ENCODE measurements around the gene ABHD14A. TPM values are rescaled to one million over a fixed set of nuclear protein-coding genes. Genes with fewer than 3 reads are reported as not detected.

The ABHD14A gene
- total and polyA plus RNA-seq, 9 donors: 11.1 to 17.6 (median 13.9) TPM

DNA sequence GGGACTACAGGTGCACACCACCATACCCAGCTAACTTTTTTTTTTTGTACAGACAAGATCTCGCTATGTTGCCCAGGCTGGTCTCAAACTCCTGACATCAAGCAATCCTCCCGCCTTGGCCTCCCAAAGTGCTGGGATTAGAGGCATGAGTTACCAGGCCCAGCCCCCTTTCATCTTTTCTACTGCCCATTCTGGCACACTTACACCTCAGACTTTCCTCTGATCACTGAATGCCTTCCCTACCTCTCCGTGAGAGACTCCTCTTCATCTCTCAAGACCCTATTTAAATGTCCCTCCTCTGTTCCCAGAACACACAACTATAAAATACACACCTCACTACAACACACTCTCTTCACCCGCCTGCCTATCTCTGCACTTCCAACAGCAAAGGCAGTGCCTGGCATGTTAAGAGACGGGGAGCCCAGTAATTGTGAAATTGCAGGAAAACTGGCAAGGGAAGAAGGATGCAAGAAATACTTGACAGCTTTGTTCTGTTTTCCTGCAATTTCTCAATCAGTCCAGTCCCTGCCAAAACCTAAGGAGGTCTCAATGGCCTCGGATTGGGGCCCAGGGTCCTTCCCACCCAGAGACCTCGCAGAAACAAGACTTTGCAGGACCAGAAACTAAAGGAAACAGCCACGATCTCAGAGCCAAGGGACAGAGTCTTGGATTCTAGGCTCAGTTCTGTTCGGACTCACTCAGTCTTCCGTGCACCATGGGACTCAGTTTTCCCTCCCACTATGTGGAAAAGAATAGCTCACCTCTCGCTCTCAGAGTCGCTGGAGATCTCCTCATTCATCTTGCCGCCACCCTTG lies 34.0 kb upstream of the ABHD14A start:
- WGBS (ENCODE audit: insufficient coverage): 35% methylated on average over 8 of the region's 13 CpGs

DNA sequence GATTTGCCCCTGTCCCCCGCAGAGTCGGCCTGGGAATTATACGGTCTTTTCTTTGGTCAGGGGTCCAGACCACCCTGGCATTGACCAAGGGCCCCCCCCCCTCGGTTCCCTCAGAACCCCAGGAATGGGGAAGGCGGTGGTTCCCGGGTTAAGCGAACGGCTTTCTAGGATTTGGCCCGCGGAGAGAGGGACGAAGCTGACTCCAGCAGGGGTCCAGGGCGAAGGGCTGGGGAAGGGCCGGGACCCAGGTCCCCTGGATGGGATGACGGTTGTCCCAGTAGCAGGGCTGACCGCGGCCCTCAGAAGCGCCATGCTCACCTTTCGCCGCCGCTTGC lies 33.4 kb upstream of the ABHD14A start:
- H3K4me3 ChIP-seq (ENCODE audit: low read length): peak overlapping the region; percentile 95
- WGBS (ENCODE audit: insufficient coverage): 0% methylated on average over 13 of the region's 20 CpGs
- no peaks in the 10 kb centered on the region for H3K27me3 ChIP-seq (ENCODE audit: control insufficient read depth, insufficient read depth, low read length)
- H3K4me1 ChIP-seq (ENCODE audit: control insufficient read depth, insufficient read depth, low read length): peaks cover 25% of the 10 kb centered on the region
- H3K9me3 ChIP-seq (replicated peaks; ENCODE audit: control insufficient read depth, low read depth, low read length): no peaks in the 10 kb centered on the region
- DNase-seq: no peak
- H3K27ac ChIP-seq (ENCODE audit: low read length): peak overlapping the region; percentile 76
- H3K36me3 ChIP-seq (ENCODE audit: control insufficient read depth, insufficient read depth, low read length): peaks cover 27% of the 10 kb centered on the region

More for the DNA sequence above, 34.0 kb upstream of the ABHD14A start:
- H3K27ac ChIP-seq (ENCODE audit: low read length): peak overlapping the region; percentile 76
- H3K9me3 ChIP-seq (replicated peaks; ENCODE audit: control insufficient read depth, low read depth, low read length): no peaks in the 10 kb centered on the region
- peaks cover 32% of the 10 kb centered on the region for H3K36me3 ChIP-seq (ENCODE audit: control insufficient read depth, insufficient read depth, low read length)
- H3K27me3 ChIP-seq (ENCODE audit: control insufficient read depth, insufficient read depth, low read length): no peaks in the 10 kb centered on the region
- peak overlapping the region; percentile 95 for H3K4me3 ChIP-seq (ENCODE audit: low read length)
- DNase-seq: peak; percentile 46
- peaks cover 25% of the 10 kb centered on the region for H3K4me1 ChIP-seq (ENCODE audit: control insufficient read depth, insufficient read depth, low read length)

DNA sequence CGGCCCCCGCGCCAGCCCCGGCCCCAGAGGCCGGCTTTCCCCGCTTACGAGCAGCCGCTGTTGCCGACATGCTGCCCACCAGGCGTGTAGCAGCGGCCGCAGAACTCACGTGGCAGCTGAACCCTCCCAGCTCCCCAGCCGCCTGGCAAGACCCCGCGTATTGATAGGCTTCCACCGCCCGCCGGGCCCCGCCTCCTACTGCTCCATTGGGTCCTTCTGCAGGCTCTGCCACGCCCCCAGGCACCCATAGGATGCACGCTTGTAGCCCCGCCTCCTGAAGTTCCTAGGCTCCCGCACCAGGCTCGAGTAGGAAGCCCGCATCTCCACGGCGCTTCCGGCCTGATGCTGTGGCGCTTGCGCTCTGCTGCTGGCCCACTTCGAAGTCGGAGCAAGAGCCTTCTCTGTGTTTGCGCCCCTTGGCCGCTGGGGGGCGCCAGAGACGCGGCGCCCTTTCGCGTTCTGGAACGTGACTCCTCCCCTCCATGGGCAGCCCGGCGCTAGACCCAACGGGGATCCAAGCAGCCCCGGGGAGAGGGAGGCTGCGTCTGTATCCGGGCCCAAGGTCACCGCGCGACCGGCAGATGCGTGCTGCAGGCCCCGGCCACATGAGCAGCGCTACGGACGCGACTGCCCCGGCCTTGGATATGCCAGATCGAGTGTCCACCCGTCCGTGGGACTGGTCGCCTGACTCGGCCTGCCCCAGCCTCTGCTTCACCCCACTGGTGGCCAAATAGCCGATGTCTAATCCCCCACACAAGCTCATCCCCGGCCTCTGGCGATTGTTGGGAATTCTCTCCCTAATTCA lies 32.9 kb upstream of the ABHD14A start, which contains the start of the genes PARP3 and RRP9:
TSS of gene PARP3 (plus strand) at position 566 of the 805 bp plus-strand sequence. CDS start 993 bp downstream, outside the sequence.
TSS of gene RRP9 (minus strand) at position 107 of the 805 bp plus-strand sequence. CDS start at position 70, 37 bp downstream.
- Histone ChIP-seq H3K9me3 (replicated peaks; ENCODE audit: control insufficient read depth, low read depth, low read length) (no peaks in the 10 kb centered on the region), H3K36me3 (ENCODE audit: control insufficient read depth, insufficient read depth, low read length) (peaks cover 21% of the 10 kb centered on the region), H3K27me3 (ENCODE audit: control insufficient read depth, insufficient read depth, low read length) (no peaks in the 10 kb centered on the region), H3K4me3 (ENCODE audit: low read length) (peak within 1 kb of the TSS; percentile 95), H3K27ac (ENCODE audit: low read length) (peak within 1 kb of the TSS; percentile 88), H3K4me1 (ENCODE audit: control insufficient read depth, insufficient read depth, low read length) (peaks cover 25% of the 10 kb centered on the region)
- WGBS (ENCODE audit: insufficient coverage): under 1% methylated on average over 59 of the region's 67 CpGs
- peak; percentile 100 for DNase-seq

DNA sequence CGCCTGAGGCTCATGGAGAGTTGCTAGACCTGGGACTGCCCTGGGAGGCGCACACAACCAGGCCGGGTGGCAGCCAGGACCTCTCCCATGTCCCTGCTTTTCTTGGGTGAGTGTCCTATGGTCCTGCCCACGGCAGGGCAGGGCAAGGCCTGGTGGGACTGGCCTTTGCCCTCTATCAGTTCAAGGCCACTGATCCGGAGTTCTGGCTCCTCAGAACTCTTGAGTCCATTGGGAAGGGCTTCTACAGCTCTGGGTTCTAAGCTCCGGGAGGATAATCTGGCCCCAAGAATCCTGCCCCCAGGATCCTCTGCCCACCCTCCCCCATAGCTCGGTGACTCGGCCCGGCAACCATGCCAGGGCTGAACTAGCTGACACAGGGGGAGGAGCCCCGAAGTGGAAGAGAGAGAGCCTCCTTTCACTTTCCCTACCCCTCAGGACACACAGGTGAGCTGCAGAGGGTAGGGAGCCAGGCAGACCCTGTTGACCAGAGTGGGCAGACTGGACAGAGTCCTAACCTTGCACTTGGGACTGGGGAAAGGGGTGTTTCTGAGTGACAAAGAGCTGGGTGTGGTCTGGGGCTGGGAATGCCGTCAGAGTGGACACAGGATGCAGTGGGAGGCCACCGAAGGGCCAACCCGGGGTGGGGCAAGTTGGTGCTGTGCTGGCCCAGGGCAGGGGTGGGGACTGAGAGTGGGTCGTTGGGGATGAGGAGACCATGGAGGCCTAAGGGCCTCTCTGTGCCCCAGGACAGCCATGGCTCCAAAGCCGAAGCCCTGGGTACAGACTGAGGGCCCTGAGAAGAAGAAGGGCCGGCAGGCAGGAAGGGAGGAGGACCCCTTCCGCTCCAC lies 32.0 kb upstream of the ABHD14A start:
- DNase-seq: peak; percentile 43
- 71% methylated on average over 10 of the region's 17 CpGs for WGBS (ENCODE audit: insufficient coverage)

DNA sequence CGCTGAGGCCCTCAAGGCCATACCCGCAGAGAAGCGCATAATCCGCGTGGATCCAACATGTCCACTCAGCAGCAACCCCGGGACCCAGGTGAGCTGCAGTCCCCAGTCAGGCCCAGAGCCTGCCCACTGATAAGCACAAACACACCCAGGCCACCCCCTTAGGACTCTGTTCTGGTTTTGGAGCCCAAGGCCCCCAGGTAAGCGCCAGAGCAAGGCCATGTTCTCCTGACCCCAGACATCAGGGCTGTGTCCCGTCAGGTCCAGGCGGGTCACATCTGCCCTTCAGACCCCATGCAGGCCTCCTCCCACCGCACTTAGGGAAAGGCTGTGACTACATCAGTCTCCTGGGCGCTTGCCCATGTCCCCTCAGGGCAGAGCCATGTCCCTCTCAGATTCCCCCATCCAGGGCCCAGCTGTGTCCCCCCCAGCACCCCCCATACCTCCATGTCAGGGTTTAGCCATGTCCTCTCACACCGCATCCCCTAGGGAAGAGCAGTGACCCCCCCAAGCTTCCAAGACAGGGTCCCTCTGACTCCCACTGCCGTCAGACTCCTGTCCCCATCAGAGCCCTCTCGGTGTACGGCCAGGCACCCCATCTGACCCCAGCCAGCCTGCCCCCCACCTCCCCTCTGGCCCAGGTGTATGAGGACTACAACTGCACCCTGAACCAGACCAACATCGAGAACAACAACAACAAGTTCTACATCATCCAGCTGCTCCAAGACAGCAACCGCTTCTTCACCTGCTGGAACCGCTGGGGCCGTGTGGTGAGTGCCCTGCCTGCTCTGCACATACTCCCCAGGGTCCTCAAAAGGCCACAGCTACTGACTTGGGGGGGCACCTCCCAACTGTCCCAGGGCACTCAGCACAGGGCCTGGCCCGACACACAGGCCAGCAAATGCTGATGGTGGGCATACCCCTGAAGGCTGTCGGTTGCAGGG lies 31.1 kb upstream of the ABHD14A start:
- Histone ChIP-seq H3K4me3 (ENCODE audit: low read length) (no peak overlapping the region), H3K36me3 (ENCODE audit: control insufficient read depth, insufficient read depth, low read length) (peaks cover 7% of the 10 kb centered on the region), H3K27ac (ENCODE audit: low read length) (no peak overlapping the region), H3K9me3 (replicated peaks; ENCODE audit: control insufficient read depth, low read depth, low read length) (no peaks in the 10 kb centered on the region), H3K27me3 (ENCODE audit: control insufficient read depth, insufficient read depth, low read length) (no peaks in the 10 kb centered on the region), H3K4me1 (ENCODE audit: control insufficient read depth, insufficient read depth, low read length) (peaks cover 25% of the 10 kb centered on the region)
- WGBS (ENCODE audit: insufficient coverage): 92% methylated on average over 20 of the region's 21 CpGs
- DNase-seq: no peak

More for the DNA sequence above, 32.0 kb upstream of the ABHD14A start:
- Histone ChIP-seq H3K4me1 (ENCODE audit: control insufficient read depth, insufficient read depth, low read length) (peaks cover 25% of the 10 kb centered on the region), H3K27me3 (ENCODE audit: control insufficient read depth, insufficient read depth, low read length) (no peaks in the 10 kb centered on the region), H3K4me3 (ENCODE audit: low read length) (peak overlapping the region; percentile 52), H3K9me3 (replicated peaks; ENCODE audit: control insufficient read depth, low read depth, low read length) (no peaks in the 10 kb centered on the region), H3K27ac (ENCODE audit: low read length) (peak overlapping the region; percentile 88), H3K36me3 (ENCODE audit: control insufficient read depth, insufficient read depth, low read length) (peaks cover 13% of the 10 kb centered on the region)

DNA sequence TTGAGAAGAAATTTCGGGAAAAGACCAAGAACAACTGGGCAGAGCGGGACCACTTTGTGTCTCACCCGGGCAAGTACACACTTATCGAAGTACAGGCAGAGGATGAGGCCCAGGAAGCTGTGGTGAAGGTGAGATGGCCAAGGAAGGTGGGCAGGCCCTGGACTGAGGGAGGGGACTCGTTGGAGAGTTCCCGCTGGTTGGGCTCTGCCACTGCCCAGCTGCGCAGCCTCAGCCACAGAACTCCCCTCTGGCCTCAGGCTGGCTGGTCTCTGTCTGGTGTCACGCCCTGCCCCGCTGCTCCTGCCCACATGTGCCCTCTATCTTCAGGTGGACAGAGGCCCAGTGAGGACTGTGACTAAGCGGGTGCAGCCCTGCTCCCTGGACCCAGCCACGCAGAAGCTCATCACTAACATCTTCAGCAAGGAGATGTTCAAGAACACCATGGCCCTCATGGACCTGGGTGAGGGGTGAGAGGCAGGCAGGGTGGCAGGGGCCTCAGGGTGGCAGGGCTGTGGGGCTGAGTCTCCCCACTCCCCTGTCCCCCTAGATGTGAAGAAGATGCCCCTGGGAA lies 30.3 kb upstream of the ABHD14A start:
- Histone ChIP-seq H3K9me3 (replicated peaks; ENCODE audit: control insufficient read depth, low read depth, low read length) (no peaks in the 10 kb centered on the region), H3K4me1 (ENCODE audit: control insufficient read depth, insufficient read depth, low read length) (peaks cover 25% of the 10 kb centered on the region), H3K36me3 (ENCODE audit: control insufficient read depth, insufficient read depth, low read length) (no peaks in the 10 kb centered on the region)

DNA sequence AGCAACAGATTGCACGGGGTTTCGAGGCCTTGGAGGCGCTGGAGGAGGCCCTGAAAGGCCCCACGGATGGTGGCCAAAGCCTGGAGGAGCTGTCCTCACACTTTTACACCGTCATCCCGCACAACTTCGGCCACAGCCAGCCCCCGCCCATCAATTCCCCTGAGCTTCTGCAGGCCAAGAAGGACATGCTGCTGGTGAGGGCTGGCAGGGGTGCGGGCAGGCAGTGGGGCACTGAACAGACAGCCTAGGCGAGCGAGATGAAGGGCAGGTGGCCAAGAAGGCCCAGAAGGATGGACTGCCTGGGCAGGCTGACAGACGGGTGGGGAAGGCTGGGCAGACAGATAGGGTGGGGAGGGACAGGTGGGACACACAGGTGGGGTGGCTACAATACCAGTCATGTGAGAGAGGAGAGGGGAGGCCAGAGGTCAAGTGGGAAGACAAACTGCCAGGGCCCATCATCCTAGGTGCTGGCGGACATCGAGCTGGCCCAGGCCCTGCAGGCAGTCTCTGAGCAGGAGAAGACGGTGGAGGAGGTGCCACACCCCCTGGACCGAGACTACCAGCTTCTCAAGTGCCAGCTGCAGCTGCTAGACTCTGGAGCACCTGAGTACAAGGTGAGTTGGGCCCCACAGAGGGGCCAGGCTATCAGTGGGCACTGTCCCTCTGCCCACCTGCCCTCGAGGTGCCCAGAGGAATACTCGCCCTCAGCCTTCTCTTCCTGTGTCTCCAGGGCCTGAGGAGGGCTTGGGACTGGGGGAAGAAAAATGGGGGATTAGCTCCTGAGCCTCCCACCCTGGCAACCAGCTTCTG lies 29.6 kb upstream of the ABHD14A start:
- WGBS (ENCODE audit: insufficient coverage): 82% methylated on average over 17 of the region's 18 CpGs

More for the DNA sequence above, 30.3 kb upstream of the ABHD14A start:
- WGBS (ENCODE audit: insufficient coverage): 77% methylated on average over 9 of the region's 11 CpGs
- Histone ChIP-seq H3K4me3 (ENCODE audit: low read length) (no peak overlapping the region), H3K27me3 (ENCODE audit: control insufficient read depth, insufficient read depth, low read length) (no peaks in the 10 kb centered on the region), H3K27ac (ENCODE audit: low read length) (no peak overlapping the region)
- peak; percentile 6 for DNase-seq

DNA sequence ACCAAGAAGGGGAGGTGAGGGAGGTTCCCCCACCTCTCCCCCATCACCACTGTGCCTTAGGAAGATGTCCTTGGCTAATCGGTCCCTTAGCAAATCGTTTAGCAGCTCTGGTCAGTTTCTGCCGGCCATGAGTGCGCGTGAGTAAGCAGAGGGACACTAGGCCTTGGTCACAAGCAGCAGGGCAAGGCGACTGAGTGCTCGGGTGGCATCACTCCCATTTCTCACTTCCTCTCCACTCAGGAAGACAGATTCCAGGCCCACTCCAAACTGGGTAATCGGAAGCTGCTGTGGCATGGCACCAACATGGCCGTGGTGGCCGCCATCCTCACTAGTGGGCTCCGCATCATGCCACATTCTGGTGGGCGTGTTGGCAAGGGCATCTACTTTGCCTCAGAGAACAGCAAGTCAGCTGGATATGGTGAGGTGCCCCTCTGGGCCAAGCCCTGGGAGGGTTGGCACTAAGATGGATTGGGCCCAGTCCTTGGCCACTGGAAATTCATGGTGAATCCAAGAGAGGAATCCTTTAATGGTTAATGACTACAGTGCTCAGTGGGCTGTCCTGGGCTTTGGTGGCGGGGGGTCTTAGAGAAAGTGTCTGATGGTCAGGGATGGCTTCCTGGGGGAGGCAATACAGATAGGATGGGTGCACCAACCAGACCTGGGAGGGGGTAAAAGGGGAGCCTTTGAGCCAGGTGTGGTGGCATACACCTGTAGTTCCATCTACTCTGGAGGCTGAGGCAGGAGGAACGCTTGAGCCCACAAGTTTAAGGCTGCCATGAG lies 28.7 kb upstream of the ABHD14A start:
- WGBS (ENCODE audit: insufficient coverage): 92% methylated on average over 11 of the region's 14 CpGs
- no peaks in the 10 kb centered on the region for H3K36me3 ChIP-seq (ENCODE audit: control insufficient read depth, insufficient read depth, low read length)

More for the DNA sequence above, 29.6 kb upstream of the ABHD14A start:
- peak; percentile 6 for DNase-seq
- Histone ChIP-seq H3K4me1 (ENCODE audit: control insufficient read depth, insufficient read depth, low read length) (peaks cover 25% of the 10 kb centered on the region), H3K9me3 (replicated peaks; ENCODE audit: control insufficient read depth, low read depth, low read length) (no peaks in the 10 kb centered on the region), H3K27me3 (ENCODE audit: control insufficient read depth, insufficient read depth, low read length) (no peaks in the 10 kb centered on the region), H3K4me3 (ENCODE audit: low read length) (no peak overlapping the region), H3K36me3 (ENCODE audit: control insufficient read depth, insufficient read depth, low read length) (no peaks in the 10 kb centered on the region), H3K27ac (ENCODE audit: low read length) (no peak overlapping the region)

More for the DNA sequence above, 28.7 kb upstream of the ABHD14A start:
- Histone ChIP-seq H3K9me3 (replicated peaks; ENCODE audit: control insufficient read depth, low read depth, low read length) (no peaks in the 10 kb centered on the region), H3K4me3 (ENCODE audit: low read length) (no peak overlapping the region), H3K27ac (ENCODE audit: low read length) (no peak overlapping the region), H3K4me1 (ENCODE audit: control insufficient read depth, insufficient read depth, low read length) (peaks cover 18% of the 10 kb centered on the region), H3K27me3 (ENCODE audit: control insufficient read depth, insufficient read depth, low read length) (peaks cover 2% of the 10 kb centered on the region)
- DNase-seq: no peak

All from muscle of leg (tissue), 11 donors.